ENCODE data around the gene ZHX3.

Gene ZHX3, protein sequence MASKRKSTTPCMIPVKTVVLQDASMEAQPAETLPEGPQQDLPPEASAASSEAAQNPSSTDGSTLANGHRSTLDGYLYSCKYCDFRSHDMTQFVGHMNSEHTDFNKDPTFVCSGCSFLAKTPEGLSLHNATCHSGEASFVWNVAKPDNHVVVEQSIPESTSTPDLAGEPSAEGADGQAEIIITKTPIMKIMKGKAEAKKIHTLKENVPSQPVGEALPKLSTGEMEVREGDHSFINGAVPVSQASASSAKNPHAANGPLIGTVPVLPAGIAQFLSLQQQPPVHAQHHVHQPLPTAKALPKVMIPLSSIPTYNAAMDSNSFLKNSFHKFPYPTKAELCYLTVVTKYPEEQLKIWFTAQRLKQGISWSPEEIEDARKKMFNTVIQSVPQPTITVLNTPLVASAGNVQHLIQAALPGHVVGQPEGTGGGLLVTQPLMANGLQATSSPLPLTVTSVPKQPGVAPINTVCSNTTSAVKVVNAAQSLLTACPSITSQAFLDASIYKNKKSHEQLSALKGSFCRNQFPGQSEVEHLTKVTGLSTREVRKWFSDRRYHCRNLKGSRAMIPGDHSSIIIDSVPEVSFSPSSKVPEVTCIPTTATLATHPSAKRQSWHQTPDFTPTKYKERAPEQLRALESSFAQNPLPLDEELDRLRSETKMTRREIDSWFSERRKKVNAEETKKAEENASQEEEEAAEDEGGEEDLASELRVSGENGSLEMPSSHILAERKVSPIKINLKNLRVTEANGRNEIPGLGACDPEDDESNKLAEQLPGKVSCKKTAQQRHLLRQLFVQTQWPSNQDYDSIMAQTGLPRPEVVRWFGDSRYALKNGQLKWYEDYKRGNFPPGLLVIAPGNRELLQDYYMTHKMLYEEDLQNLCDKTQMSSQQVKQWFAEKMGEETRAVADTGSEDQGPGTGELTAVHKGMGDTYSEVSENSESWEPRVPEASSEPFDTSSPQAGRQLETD

GRCh38 chr20:41317546-41318270 is at the start of gene ZHX3:
Gene ZHX3 (minus strand): TSS chr20:41317731. CDS start chr20:41204916, 112,815 bp downstream.
- DNase-seq, result peak; percentile 96 to 97

DNA sequence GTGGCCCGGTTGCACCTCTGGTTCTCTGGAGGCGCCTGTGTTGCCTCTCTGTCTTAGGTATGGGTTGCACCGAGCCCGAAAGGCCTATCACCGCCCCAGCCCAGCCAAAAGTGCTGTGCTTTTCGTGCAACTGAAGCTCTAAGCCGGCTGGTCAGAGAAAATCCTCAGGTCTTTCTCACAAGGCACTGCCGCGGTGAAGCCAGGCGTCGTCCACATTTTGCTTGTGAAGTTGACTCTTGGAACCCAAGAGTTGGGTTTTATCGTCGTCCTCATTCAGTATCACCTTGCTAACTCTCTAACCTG is 49.8 kb upstream of the ZHX3 start:
- DNase-seq, result no peak

GRCh38 chr20:41366546-41367392 is 49.2 kb upstream of the ZHX3 start, which contains the start of gene EMILIN3:
Gene EMILIN3 (minus strand): TSS chr20:41366818. CDS start chr20:41366634, 184 bp downstream.
- DNase-seq, result peak; percentile 3 to 19

DNA sequence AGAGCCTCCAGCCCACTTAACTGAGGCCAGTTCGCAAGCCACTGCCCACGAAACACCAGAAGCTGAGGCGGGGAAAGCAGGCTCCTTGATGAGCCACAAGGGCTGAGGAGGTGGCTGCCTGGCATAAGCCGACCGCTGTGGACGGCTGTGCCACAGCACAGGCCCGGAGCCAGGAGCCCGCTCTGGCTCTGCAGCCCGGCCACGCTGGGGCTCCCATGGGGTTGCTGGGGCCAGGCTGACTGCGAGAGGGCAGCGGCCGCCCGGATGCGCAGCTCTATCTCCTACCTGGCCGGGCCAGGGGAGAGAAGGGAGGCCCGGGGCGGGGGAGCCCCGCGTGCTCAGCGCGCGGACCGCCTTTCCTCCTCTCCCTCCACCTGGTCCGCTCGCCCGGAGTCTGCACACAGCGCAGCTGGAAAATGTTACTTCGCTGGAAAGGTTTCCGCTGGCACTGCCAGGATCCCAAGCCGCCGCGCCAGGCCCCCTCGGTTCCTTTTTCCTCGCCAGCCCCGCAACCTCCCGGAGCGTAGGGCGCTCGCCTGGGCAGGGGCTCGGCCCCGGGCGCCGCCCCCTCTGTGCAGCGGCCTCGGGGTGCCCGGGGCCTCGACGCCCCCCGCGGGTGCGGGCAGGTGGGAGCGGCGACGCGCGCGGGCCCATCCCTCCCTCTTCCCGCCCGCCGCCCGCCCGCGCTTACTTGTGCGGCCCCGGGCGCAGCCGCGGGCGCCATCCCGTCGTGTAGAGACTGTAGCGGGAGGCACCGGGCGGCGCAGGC is 48.4 kb upstream of the ZHX3 start:
- DNase-seq, result peak; percentile 6 to 37

GRCh38 chr20:41364967-41365765 is 47.6 kb upstream of the ZHX3 start:
- no peak for DNase-seq

GRCh38 chr20:41364236-41364855 is 46.8 kb upstream of the ZHX3 start:
- DNase-seq, result no peak

- no peak for DNase-seq
Measured at GRCh38 chr20:41363601-41364000, 46.1 kb upstream of the ZHX3 start.

DNA sequence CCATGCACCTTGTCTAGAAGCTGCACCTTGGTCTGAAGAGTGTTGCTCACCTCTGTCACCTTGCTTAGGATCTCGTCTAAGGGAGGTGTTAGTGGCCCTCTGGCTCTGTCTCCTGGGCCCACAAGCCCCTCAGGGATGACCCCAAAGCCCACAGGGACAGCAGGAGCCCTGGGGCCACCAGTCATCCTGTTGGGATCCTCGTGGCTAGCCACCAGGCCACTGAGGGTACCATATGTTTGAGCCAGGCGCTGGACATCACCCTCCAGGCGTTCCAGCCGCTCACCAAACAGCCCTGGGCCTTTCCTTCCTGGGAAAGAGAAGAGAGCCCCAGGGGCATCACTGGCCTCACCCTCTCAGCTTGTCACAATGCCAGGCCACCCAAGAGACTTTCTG is 45.2 kb upstream of the ZHX3 start:
- DNase-seq, result no peak

- no peak for DNase-seq
Measured at GRCh38 chr20:41361757-41362747, 44.5 kb upstream of the ZHX3 start.

- no peak for DNase-seq
Measured at GRCh38 chr20:41360831-41361756, 43.6 kb upstream of the ZHX3 start.

DNA sequence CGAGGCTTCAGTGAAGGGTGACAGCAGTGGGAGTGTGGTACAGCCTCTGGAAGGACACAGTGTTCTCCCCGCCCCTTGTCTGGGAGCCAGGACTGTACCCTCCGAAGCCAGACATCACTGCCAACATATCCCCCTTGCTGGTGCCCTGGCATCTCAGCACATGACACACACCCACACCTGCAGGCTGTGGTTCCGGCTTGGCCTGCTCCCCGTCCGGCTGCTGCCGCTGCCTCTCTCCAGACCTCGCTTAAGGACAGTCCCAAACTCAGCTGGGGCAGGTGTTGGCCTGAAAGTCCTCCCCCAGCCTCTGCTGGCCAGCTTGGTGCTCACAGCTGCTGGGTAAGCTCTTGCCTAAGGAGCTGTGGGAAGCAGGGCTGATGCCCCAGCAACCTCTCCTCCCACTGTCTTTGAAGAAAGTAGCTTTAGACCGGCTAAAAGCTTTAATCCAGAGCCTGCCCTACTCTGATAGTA is 42.0 kb upstream of the ZHX3 start:
- no peak for DNase-seq

DNA sequence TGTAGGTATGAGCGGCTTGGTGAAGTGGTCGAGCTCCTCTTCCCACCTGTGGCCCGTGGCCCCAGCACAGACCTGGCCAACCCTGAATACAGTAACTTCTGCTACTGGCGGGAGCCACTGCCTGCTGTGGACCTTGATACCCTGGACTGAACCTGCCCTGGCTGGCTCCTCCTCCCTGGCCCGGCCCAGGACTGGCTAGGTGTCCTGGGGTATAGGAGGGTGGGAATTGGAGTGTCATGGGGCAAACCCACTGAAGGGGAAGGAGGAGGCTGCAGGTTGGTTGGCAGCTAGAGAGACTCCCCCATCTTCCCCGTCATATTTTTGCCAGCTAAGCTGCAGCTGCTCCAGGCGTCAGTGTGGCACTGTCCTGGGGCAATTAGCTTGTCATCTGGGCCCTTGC is 41.2 kb upstream of the ZHX3 start:
- DNase-seq, result no peak

- DNase-seq, result no peak
Measured at GRCh38 chr20:41358230-41358629, 40.7 kb upstream of the ZHX3 start.

DNA sequence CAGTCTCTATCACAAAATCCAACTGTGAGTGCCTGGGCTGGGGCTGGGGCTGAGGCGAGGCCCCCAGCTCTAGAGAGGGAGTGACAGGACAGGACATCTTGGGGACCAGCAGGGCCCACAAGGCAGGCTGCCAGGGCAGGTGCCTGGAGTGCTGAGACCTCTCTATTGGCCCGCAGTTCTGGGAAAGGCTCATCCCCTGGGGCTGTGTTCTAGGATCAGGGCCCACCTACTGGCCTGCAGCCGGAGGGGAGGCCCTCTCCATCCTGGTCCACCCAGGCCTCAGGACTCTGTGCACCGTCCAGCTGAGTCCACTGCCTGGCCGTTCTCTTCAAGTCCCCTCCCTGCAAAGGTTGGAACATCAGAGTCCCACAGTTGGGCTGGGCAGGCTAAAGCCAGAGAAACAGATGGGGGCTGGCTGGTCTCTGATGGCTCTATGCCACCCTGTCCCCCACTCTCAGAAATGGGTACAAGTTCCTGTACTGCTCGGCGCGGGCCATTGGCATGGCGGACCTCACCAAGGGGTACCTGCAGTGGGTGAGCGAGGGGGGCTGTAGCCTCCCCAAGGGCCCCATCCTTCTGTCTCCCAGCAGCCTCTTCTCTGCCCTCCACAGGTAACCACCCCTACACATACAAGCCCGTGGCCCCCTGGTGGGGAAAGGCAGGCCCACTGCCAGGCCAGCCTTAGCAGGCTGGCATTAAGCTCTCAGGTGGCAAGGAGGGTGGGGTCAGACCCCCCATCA is 40.1 kb upstream of the ZHX3 start:
- DNase-seq, result no peak

DNA sequence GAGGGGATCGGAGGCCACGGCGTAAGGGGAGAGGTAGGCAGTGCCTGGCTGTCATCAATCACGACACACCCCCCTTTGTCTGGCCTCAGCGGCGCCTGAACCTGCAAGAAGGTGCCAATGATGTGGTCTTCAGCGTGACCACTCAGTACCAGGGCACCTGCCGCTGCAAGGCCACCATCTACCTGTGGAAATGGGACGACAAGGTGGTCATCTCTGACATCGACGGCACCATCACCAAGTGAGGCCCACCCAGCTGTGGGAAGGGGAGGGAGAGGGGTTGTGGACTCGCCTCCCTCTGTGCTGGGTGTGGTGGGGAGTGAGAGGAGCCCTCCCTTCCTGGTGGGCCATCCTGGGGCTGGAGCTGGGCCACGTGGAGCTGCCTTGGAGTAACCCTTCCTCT is 39.4 kb upstream of the ZHX3 start:
- DNase-seq, result no peak

DNA sequence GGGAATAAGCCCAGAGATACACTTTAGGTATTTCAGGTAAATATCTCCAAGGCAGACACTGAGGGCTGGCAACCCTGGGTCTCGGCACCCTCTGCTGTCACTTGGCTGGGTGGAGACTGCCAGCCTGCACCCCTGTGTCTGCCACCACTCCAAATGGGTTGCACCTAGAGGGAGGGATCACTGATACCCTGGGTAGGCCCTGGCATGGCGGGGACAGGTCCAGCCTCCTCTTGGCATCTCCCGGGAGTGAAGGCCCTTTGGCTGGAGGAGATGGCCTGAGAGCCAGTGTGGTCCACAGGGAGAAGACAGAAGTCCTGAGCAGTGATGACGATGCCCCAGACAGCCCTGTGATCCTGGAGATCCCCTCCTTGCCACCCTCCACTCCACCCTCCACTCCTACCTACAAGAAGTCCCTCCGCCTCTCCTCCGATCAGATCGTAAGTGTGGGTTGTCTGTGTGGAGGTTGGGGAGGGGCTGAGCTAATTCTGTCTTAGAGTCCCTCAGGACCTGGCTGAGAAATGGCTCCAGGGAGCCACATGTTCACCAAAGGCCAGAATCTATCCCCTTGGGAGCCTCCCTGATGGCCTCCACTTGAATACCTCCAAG is 38.2 kb upstream of the ZHX3 start:
- no peak for DNase-seq

Data from NCI-H2081 (cell line).